Measurements from ENCODE around the gene CASZ1. TPM values are rescaled to one million over a fixed set of nuclear protein-coding genes. Genes with fewer than 3 reads are reported as not detected.

Gene CASZ1
- total and polyA plus RNA-seq, 12 donors, result 2.5 to 35.2 (median 7.0) TPM

- intact Hi-C loops (cut with DNase I), result no loop called here
- WGBS, 4 donors, result 94 to 99% (median 96%) methylated on average over 14 to 18 of the region's 18 CpGs
- Histone ChIP-seq H3K4me1 (replicated peaks in 1 of 2) (peaks cover 10 to 13% of the 10 kb centered on the region in 2 donors), H3K36me3 (replicated peaks in 1 of 2) (no peaks in the 10 kb centered on the region), H3K27ac (no peak overlapping the region), H3K4me3 (no peak overlapping the region), H3K9me3 (replicated peaks in 1 of 3) (no peaks in the 10 kb centered on the region), H3K27me3 (no peaks in the 10 kb centered on the region)
- no peak for DNase-seq
- TF ChIP-seq CTCF (IDR thresholded peaks at IDR 0.05), result no peak
- no peak for TF ChIP-seq POLR2A (IDR thresholded peaks at IDR 0.05)
These were observed 137.2 kb downstream of the CASZ1 start for GRCh38 chr1:10659218-10659617.

- TF ChIP-seq CTCF (IDR thresholded peaks at IDR 0.05) (no peak), POLR2A (IDR thresholded peaks at IDR 0.05) (no peak)
- Histone ChIP-seq H3K4me1 (replicated peaks in 1 of 2) (peaks cover 3 to 6% of the 10 kb centered on the region in 2 donors), H3K4me3 (no peak overlapping the region), H3K36me3 (replicated peaks in 1 of 2) (no peaks in the 10 kb centered on the region), H3K27ac (no peak overlapping the region), H3K27me3 (no peaks in the 10 kb centered on the region), H3K9me3 (replicated peaks in 1 of 3) (no peaks in the 10 kb centered on the region)
- 86 to 87% (median 87%) methylated on average over 3 to 19 of the region's 19 CpGs for WGBS, 4 donors
- DNase-seq, result no peak
- intact Hi-C loops (cut with DNase I), result no loop called here
These were observed 137.9 kb downstream of the CASZ1 start for GRCh38 chr1:10658396-10659066.

GRCh38 chr1:10657088-10657847 is 139.2 kb downstream of the CASZ1 start:
- intact Hi-C loops (cut with DNase I), result no loop called here
- Histone ChIP-seq H3K9me3 (replicated peaks in 1 of 3) (no peaks in the 10 kb centered on the region), H3K27me3 (no peaks in the 10 kb centered on the region), H3K4me1 (replicated peaks in 1 of 2) (no peaks in the 10 kb centered on the region), H3K4me3 (no peak overlapping the region), H3K27ac (peak overlapping the region in 1 of 5 donors; percentile 17), H3K36me3 (replicated peaks in 1 of 2) (no peaks in the 10 kb centered on the region)
- WGBS, 4 donors, result 84 to 89% (median 85%) methylated on average over 29 of the region's 29 CpGs
- no peak for TF ChIP-seq CTCF (IDR thresholded peaks at IDR 0.05)
- DNase-seq, result peak in 1 of 7 donors; percentile 69

GRCh38 chr1:10656431-10656830 is 140.0 kb downstream of the CASZ1 start:
- H3K4me1 ChIP-seq (replicated peaks in 1 of 2), result no peaks in the 10 kb centered on the region
- no peak for DNase-seq
- H3K9me3 ChIP-seq (replicated peaks in 1 of 3), result no peaks in the 10 kb centered on the region
- 88 to 95% (median 94%) methylated on average over 6 to 15 of the region's 15 CpGs for whole genome bisulfite sequencing, 4 donors
- no peak overlapping the region for H3K4me3 ChIP-seq
- no peak overlapping the region for H3K27ac ChIP-seq
- H3K27me3 ChIP-seq, result no peaks in the 10 kb centered on the region
- intact Hi-C loops (cut with DNase I), result no loop called here
- no peak for TF ChIP-seq POLR2A (IDR thresholded peaks at IDR 0.05)
- TF ChIP-seq CTCF (IDR thresholded peaks at IDR 0.05), result no peak
- H3K36me3 ChIP-seq (replicated peaks in 1 of 2), result no peaks in the 10 kb centered on the region

Data from adrenal gland (tissue), 12 donors.